Nephron (organoid): Measurements from ENCODE around the gene C4BPB.

Experiments used
- H3K27ac Mint-ChIP-seq, 3 experiments: 2 replicates each; pipeline ENCODE4 v1.8.0; 2020; ENCODE audit warnings: mixed read lengths in 3 of 3, mild to moderate bottlenecking in 2 of 3, moderate library complexity in 1 of 3
- H3K27me3 Mint-ChIP-seq: 2 replicates; pipeline ENCODE4 v1.8.0; 2021; ENCODE audit warnings: low read depth, mild to moderate bottlenecking, moderate library complexity, mixed read lengths
- H3K36me3 Mint-ChIP-seq: 2 replicates; pipeline ENCODE4 v1.8.0; 2020; ENCODE audit warnings: low read depth, mixed read lengths
- H3K4me1 Mint-ChIP-seq: 2 replicates; pipeline ENCODE4 v1.8.0; 2020; ENCODE audit warnings: mixed read lengths
- H3K4me3 Mint-ChIP-seq, 3 experiments: 2 replicates each; pipeline ENCODE4 v1.8.0; 2020; ENCODE audit warnings: mild to moderate bottlenecking in 3 of 3, mixed read lengths in 3 of 3, moderate library complexity in 2 of 3
- H3K9me3 Mint-ChIP-seq: 2 replicates; pipeline ENCODE4 v1.8.0; 2020; ENCODE audit warnings: mixed read lengths
- CTCF ChIP-seq, 3 experiments: fragments of 200-600 bp; sonication (generic); IDR thresholded peaks; one replicate each; pipeline ENCODE4 v1.5.0; 2021; ENCODE audit warnings: antibody characterized with exemption in 3 of 3; ENCODE audit not compliant: unreplicated experiment in 3 of 3

C4BPB gene

GRCh38 chr1:207048041-207048440 is 40.6 kb upstream of the C4BPB start:
- peaks cover 31% of the 10 kb centered on the region for H3K36me3 Mint-ChIP-seq
- H3K27ac Mint-ChIP-seq = no peak overlapping the region
- H3K4me1 Mint-ChIP-seq = peaks cover 49% of the 10 kb centered on the region
- H3K9me3 Mint-ChIP-seq = no peaks in the 10 kb centered on the region
- no peak overlapping the region for H3K4me3 Mint-ChIP-seq
- no peaks in the 10 kb centered on the region for H3K27me3 Mint-ChIP-seq
- TF ChIP-seq CTCF (IDR thresholded peaks at IDR 0.05; ENCODE audit: unreplicated experiment in 3 of 3) = no peak

GRCh38 chr1:207049054-207049453 is 39.6 kb upstream of the C4BPB start:
- Mint-ChIP-seq H3K4me3 (peak overlapping the region; percentile 96 to 100 (median 98)), H3K27me3 (no peaks in the 10 kb centered on the region), H3K9me3 (no peaks in the 10 kb centered on the region), H3K36me3 (peaks cover 31% of the 10 kb centered on the region), H3K27ac (peak overlapping the region; percentile 90 to 99 (median 99)), H3K4me1 (peaks cover 54% of the 10 kb centered on the region)
- no peak for TF ChIP-seq CTCF (IDR thresholded peaks at IDR 0.05; ENCODE audit: unreplicated experiment in 3 of 3)

DNA sequence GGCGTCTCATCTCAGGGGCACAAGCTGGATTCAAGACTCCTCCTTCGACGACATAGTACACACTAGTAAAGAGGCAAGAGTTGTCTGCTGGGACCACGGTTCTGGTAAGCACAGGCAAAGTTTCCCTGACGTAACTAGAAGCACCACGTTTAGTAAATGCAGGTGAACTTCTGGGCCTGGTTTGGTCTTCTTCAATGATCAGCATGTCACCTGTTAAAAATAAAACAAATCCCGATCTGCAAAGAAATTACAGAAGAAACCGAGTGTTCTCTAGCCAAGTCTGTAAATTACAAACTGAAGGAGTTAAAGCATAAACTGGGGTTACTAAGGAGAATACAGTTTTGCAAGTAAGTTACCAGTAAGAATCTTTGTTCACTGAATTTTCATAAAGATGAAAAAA is 39.1 kb upstream of the C4BPB start:
- H3K4me3 Mint-ChIP-seq = peak overlapping the region; percentile 96 to 100 (median 98)
- peaks cover 29% of the 10 kb centered on the region for H3K36me3 Mint-ChIP-seq

GRCh38 chr1:207049974-207050391 is 38.7 kb upstream of the C4BPB start:
- H3K27me3 Mint-ChIP-seq = no peaks in the 10 kb centered on the region
- peak; percentile 82 to 88 (median 85) for TF ChIP-seq CTCF (IDR thresholded peaks at IDR 0.05; ENCODE audit: unreplicated experiment in 3 of 3)
- no peaks in the 10 kb centered on the region for H3K9me3 Mint-ChIP-seq
- peaks cover 26% of the 10 kb centered on the region for H3K36me3 Mint-ChIP-seq
- peaks cover 60% of the 10 kb centered on the region for H3K4me1 Mint-ChIP-seq
- peak overlapping the region; percentile 90 to 99 (median 99) for H3K27ac Mint-ChIP-seq
- H3K4me3 Mint-ChIP-seq = peak overlapping the region; percentile 96 to 100 (median 98)

More for the DNA sequence above, 39.1 kb upstream of the C4BPB start:
- Mint-ChIP-seq H3K9me3 (no peaks in the 10 kb centered on the region), H3K27me3 (no peaks in the 10 kb centered on the region), H3K27ac (peak overlapping the region; percentile 90 to 99 (median 99)), H3K4me1 (peaks cover 55% of the 10 kb centered on the region)
- TF ChIP-seq CTCF (IDR thresholded peaks at IDR 0.05; ENCODE audit: unreplicated experiment in 3 of 3) = no peak

DNA sequence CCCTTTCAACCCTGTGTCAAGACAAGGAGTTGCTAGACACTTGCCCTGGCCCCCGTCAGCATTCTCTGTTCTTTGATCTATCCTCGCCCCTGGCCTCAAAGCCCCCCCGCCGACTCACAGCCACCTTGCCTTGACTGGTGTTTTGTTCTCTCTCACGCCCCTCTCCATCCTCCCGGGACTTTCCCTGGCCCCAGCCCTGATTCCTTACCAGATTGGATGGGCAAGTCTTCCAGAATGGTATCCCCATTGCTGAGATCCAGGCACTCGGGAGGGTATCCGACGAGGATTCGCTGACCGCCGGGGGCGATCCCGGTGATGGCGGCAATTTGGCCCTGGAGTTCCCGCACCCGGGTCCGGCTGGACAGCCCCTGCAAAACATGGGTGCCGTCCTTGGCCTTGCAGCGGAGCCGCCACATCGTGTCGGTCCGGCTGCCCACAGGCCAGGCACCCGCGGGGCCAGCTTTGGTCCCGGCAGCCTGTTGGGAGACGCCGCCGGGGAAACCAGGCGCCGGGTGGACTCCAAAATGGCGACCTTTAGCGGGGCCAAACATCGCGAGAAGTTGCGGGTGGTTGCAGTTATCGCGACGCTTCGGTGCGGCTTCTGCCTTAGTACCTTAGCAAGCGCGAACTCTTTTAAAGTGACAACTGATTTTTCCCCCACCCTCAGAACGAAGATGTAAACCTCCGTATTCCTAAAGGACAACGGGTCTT is 38.0 kb upstream of the C4BPB start:
- Mint-ChIP-seq H3K27ac (peak overlapping the region; percentile 90 to 99 (median 99)), H3K27me3 (no peaks in the 10 kb centered on the region), H3K4me1 (peaks cover 59% of the 10 kb centered on the region), H3K4me3 (peak overlapping the region; percentile 96 to 100 (median 98)), H3K36me3 (peaks cover 22% of the 10 kb centered on the region), H3K9me3 (no peaks in the 10 kb centered on the region)
- TF ChIP-seq CTCF (IDR thresholded peaks at IDR 0.05; ENCODE audit: unreplicated experiment in 3 of 3) = no peak
